Omental fat pad (tissue), 4 donors: ENCODE measurements around the gene EIF4G1. TPM values are rescaled to one million over a fixed set of nuclear protein-coding genes. Genes with fewer than 3 reads are reported as not detected.

Source experiments
- ATAC-seq: fragments of 150-250 bp; one replicate; pipeline ENCODE4 v1.9.1; 2016; ENCODE audit warnings: mild to moderate bottlenecking, moderate library complexity; ENCODE audit not compliant: low FRiP score
- DNase-seq: peaks from one replicate; pipeline ENCODE4 v3.0.0-alpha.2; 2019; ENCODE audit warnings: low spot score
- small RNA-seq: library from RNA; depleted of rRNA; stranded (forward); fragments of <200 nt; gene quantifications from one replicate; pipeline ENCODE3, GENCODE V24; 2016
- total RNA-seq, 4 donors: library from RNA; depleted of rRNA; stranded (reverse); fragments of >200 nt; gene quantifications; one replicate each; pipeline ENCODE4 v1.1.0, GENCODE V29; 2016
- TF ChIP-seq, protein P1 (sequence below), 3 donors: fragments of 450-650 bp; IDR thresholded peaks; one replicate each; pipeline ENCODE4 v1.5.1; 2016 to 2017; ENCODE audit warnings: antibody characterized with exemption in 3 of 3, mild to moderate bottlenecking in 3 of 3, moderate library complexity in 2 of 3

EIF4G1 gene
- total RNA-seq, 4 donors from 2014 or later = 235 to 471 (median 268) TPM

GRCh38 chr3:184381261-184382224, 67.1 kb downstream of the EIF4G1 start:
- TF ChIP-seq, protein P1, sequence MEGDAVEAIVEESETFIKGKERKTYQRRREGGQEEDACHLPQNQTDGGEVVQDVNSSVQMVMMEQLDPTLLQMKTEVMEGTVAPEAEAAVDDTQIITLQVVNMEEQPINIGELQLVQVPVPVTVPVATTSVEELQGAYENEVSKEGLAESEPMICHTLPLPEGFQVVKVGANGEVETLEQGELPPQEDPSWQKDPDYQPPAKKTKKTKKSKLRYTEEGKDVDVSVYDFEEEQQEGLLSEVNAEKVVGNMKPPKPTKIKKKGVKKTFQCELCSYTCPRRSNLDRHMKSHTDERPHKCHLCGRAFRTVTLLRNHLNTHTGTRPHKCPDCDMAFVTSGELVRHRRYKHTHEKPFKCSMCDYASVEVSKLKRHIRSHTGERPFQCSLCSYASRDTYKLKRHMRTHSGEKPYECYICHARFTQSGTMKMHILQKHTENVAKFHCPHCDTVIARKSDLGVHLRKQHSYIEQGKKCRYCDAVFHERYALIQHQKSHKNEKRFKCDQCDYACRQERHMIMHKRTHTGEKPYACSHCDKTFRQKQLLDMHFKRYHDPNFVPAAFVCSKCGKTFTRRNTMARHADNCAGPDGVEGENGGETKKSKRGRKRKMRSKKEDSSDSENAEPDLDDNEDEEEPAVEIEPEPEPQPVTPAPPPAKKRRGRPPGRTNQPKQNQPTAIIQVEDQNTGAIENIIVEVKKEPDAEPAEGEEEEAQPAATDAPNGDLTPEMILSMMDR (IDR thresholded peaks at IDR 0.05) = no peak
- DNase-seq (no peak), ATAC-seq (no peak)

DNA sequence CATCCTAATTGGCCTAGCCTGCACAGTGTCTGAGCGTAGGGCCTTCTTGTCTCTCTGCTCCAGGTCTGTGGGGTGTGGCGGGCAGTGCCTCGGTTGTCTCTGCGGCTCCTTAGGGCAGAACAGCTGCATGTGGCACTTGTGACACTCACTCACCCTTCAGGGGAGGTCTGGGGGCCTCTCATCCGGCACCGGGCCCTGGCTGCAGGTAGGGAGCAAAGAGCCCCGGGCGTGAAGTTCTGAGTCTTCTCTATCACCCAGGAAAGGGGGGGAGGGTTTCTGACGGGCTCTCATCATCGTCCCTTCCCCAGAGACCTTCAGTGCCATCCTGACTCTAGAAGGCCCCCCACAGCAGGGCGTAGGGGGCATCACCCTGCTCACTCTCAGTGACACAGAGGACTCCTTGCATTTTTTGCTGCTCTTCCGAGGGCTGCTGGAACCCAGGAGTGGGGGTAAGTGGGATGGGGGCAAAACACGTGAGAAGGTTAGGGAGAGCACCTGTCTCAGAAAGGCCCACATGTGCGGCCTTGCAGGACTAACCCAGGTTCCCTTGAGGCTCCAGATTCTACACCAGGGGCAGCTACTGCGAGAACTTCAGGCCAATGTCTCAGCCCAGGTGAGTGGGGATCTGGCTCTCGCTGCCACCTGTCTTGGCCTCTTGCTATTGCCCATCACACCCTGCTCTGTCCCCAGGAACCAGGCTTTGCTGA, 68.1 kb downstream of the EIF4G1 start:
- no peak for DNase-seq
- ATAC-seq = no peak
- TF ChIP-seq, protein P1 (IDR thresholded peaks at IDR 0.05) = no peak

DNA sequence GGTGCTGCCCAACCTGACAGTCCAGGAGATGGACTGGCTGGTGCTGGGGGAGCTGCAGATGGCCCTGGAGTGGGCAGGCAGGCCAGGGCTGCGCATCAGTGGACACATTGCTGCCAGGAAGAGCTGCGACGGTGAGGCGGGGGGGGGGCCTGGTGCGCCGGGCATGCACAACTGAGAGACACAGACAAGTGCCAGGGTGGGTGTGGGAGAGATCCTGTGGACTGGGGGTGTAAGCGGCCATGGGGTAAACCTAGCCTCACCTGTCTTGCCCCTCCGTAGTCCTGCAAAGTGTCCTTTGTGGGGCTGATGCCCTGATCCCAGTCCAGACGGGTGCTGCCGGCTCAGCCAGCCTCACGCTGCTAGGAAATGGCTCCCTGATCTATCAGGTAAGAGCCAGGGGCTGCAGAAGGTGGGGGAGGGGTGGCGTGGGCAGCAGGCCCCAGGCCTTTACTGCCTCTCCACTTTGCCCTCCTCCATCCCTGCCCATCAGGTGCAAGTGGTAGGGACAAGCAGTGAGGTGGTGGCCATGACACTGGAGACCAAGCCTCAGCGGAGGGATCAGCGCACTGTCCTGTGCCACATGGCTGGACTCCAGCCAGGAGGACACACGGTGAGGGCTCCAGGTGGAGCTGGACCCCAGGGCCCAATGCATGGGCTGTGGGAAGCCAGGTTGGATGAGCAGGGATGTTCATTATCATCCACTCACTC, 68.8 kb downstream of the EIF4G1 start:
- TF ChIP-seq, protein P1 (IDR thresholded peaks at IDR 0.05) = no peak
- ATAC-seq (no peak), DNase-seq (no peak)

- TF ChIP-seq, protein P1 (IDR thresholded peaks at IDR 0.05) = no peak
- no peak for DNase-seq
- ATAC-seq = no peak
Measured at GRCh38 chr3:184384342-184384741, 69.9 kb downstream of the EIF4G1 start.

Small RNA genes lying within 50 kb of the gene (small RNA-seq; reads per million reads assigned to genes)
- gene SNORD66 = 2,435 reads per million, percentile 99 among the genes with 10 or more reads in this experiment

Other genes with a start within 250 kb of the EIF4G1 start
- gene HTR3E, start 217.5 kb upstream of the EIF4G1 start, total RNA-seq = not detected
- gene EIF2B5, start 179.2 kb upstream of the EIF4G1 start, total RNA-seq = 10 to 100 TPM; 28.5 to 50.3 (median 38.7) TPM
- 10 to 100 TPM; 34.9 to 46.0 (median 43.2) TPM for gene DVL3, start 159.2 kb upstream of the EIF4G1 start, total RNA-seq
- 100 to 1,000 TPM; 240 to 284 (median 246) TPM for gene AP2M1, start 139.8 kb upstream of the EIF4G1 start, total RNA-seq
- 10 to 100 TPM; 41.0 to 76.7 (median 64.0) TPM for gene ABCF3, start 128.4 kb upstream of the EIF4G1 start, total RNA-seq
- gene VWA5B2, start 85.0 kb upstream of the EIF4G1 start, total RNA-seq = under 1 TPM in 2 of 4 donors, not detected in 2; 0.19 to 0.47 TPM
- gene ALG3, start 65.6 kb upstream of the EIF4G1 start, total RNA-seq = 10 to 100 TPM; 42.2 to 56.6 (median 52.3) TPM
- gene EEF1AKMT4, start 64.9 kb upstream of the EIF4G1 start, total RNA-seq = 10 to 100 TPM in 1 of 4 donors, 1 to 10 TPM in 3; 1.7 to 14.8 (median 5.5) TPM
- under 1 TPM in 1 of 4 donors, not detected in 3; 0.28 TPM for gene CAMK2N2, start 53.1 kb upstream of the EIF4G1 start, total RNA-seq
- not detected for gene ECE2, start 38.6 kb upstream of the EIF4G1 start, total RNA-seq
- 100 to 1,000 TPM; 160 to 319 (median 213) TPM for gene PSMD2, start 15.4 kb upstream of the EIF4G1 start, total RNA-seq
- gene FAM131A, start 23.0 kb downstream of the EIF4G1 start, total RNA-seq = 10 to 100 TPM; 19.1 to 30.8 (median 25.9) TPM
- gene CLCN2, start 47.0 kb downstream of the EIF4G1 start, total RNA-seq = 1 to 10 TPM; 2.1 to 8.4 (median 3.8) TPM
- 100 to 1,000 TPM in 1 of 4 donors, 10 to 100 TPM in 3; 63.9 to 110 (median 89.3) TPM for gene POLR2H, start 47.1 kb downstream of the EIF4G1 start, total RNA-seq
- 1 to 10 TPM in 1 of 4 donors, under 1 TPM in 3; 0.36 to 1.3 (median 0.94) TPM for gene THPO, start 63.6 kb downstream of the EIF4G1 start, total RNA-seq
- gene CHRD, start 65.4 kb downstream of the EIF4G1 start, total RNA-seq = 10 to 100 TPM in 1 of 4 donors, 1 to 10 TPM in 3; 5.8 to 12.2 (median 9.2) TPM
- 1 to 10 TPM in 3 of 4 donors, under 1 TPM in 1; 0.79 to 3.1 (median 2.1) TPM for gene EPHB3, start 247.2 kb downstream of the EIF4G1 start, total RNA-seq